ENCODE data around the gene PRSS16. TPM values are rescaled to one million over a fixed set of nuclear protein-coding genes. Genes with fewer than 3 reads are reported as not detected.
A peak's percentile ranks its signal among the peaks of the same experiment; 100 is the strongest.
"Not testable (repeated sequence)": the region's sequence is repeated elsewhere in the genome, so short reads cannot be mapped to it uniquely, and the experiment has no call there.

The PRSS16 gene
- total RNA-seq, 1 donor from 2014 or later: 0.67 TPM

DNA sequence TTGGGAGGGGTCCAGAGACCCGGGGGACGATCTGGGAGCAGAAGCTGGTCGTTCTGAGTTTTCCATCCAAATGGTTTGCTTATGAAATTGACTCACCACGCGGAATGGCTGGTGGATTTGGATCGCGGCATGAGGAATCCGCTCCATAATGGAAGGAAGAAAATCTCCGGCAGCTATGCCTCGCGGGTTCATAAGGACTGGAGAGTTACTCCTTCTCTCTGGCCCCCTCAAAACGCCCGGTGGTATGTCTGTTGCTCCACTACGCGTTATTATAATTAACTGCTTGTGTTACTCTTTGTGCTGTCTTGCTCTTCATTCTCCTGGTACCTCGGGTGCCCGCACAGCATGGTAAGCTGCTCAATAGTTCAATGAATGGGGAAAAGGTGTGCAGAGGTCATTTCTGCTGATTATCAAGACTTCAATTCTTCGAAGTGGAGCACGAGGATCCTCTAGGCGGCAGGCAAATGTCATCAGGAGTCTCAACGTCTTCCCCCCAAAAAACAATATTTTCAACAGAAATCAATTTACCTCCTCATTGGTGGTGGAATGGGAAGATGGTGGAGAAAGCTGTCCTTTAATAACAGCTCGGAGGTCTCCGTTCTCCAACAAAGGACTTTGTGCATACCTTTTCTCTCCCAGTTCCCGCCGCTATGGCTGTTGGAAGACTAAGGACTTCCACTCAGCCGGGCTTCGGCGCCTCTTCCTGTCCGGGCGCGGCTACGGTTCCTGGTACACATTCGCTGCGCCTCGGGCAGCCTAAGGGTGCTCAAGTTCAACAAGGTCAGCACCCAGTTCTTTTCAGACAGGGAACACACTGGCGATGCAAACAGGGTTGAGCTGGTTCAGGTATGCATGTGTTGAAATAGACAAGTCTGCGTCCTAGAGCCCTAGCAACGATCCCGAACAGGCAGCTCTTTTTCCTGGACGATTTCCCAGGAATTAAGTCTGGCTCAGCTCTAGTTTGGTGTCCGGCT is 9.2 kb upstream of the PRSS16 start:
- DNase-seq (ENCODE audit: low spot score) (no peak), ATAC-seq (no peak)
- intact Hi-C loops (cut with DNase I): no loop called here

DNA sequence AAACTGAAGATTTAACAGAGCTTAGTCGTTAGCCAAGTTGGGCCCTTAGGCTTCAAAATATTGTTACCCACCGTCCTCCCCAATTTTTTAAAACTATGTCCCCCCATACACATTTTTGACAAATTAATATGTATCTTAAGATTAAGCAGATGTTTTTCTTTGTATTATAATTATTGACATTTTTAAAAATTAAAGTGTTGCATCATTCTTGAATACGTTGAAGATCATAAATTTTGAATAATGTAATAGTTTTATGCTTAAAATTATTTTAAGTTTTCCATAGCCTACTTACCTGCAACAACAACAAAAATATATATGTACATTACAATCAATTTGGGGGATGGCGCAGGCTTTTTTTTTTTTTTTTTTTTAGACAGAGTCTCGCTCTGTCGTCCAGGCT is 8.2 kb upstream of the PRSS16 start:
- intact Hi-C loops (cut with DNase I): no loop called here
- ATAC-seq (no peak), DNase-seq (ENCODE audit: low spot score) (no peak)

DNA sequence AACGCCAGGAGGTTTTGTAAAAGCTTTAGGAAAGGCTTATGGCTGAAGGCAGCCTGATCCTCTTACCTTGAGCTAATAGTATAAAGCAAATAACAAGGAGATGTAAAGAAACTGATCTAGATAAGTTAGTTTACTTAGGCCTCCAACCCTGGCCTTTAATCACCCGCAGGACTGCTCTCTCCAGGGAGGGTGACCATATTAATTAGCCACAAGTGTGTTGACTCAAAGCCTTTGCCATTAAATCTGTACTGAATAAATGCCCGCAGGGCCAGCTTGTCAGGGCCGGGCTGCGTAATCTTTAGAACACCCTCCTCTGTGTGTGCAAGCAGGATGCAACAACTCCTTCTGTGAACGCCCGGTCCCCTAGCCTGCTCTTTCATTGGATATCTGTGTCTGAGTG is 6.1 kb upstream of the PRSS16 start:
- ATAC-seq: no peak
- no peak for DNase-seq (ENCODE audit: low spot score)
- intact Hi-C loops (cut with DNase I): no loop called here

DNA sequence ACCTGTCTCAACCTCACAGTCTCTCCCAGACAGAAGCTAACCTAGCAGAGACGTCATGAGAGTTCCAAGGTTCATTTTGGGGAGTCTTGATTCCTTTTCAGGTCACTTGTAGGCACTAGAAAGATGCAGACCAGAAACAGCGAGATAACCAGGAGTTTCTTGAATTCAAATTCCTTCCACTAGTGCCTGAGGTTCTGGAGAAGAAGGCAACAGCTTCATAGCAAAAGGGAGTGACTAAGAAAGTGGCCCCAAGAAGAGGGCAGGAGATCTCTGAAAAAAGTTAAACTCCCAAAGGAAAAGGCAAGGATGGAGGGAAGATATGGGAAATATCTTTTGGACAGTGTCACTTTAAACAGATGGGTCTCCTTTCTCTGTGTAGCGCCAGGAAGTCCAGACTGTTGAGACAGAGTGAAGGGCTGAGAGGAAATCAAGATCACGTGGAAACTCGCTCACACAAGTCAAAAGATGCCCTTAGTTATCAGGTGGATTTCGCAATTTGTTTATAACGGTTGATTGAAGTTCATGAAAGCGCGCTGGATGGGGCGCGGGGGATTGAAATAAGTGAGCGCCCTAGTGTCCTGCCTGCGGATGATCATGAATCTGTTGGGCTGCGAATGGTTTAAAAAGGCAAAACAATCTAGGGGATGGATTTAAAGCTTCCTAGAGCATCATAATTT is 4.8 kb upstream of the PRSS16 start:
- intact Hi-C loops (cut with DNase I): no loop called here
- no peak for DNase-seq (ENCODE audit: low spot score)
- no peak for ATAC-seq

DNA sequence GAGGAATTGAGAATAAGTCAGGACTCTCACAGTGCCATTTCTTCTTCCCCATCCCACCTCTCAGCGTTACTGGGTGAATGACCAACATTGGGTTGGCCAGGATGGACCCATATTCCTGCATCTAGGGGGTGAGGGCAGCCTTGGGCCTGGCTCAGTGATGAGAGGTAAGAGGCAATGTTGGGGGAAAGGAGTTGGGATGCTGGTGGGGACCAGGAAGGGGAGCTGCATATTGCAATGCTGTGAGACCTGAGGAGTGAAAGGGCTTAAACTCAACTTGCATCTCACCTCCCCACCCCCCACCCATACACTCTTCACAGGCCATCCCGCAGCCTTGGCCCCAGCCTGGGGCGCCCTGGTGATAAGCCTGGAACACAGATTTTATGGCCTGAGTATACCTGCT is 1.3 kb downstream of the PRSS16 start:
- ATAC-seq: no peak
- intact Hi-C loops (cut with DNase I): no loop called here
- DNase-seq (ENCODE audit: low spot score): no peak

DNA sequence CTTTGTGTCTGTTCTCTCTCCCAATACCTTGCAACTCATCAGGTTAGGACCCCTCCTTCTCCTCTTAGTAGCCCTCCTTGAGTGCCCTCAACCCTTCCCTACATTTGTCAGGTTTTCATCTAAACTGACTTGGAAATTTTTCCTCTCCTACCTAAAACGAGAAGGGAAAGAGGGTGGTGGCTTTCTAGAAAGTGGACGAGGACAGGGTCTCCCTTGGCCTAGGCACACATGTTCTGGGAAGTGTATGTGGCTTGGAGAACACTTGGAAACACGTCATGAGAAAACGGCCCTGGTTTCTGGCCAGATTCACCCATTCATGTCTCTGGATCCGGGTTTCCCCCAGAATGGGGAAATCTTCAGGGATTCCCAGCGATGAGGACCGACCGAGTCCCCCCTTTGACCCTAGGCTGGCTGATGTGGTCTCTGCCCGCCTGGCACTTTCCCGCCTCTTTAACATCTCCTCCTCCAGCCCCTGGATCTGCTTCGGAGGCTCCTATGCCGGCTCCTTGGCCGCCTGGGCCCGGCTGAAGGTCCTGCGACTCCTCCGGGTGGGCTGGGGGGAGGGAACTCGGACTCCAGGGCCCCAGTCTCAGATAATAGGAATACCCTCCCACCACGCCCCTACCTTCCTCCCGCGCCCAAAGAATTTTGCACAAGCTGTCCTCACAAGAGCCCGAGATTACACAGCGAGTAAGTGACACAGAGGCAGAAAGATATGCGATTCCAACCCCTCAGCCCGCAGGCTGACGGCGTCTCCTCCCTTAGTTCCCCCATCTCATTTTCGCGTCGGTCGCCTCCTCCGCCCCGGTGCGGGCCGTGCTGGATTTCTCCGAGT is 3.0 kb downstream of the PRSS16 start:
- ATAC-seq (peak; percentile 13), DNase-seq (ENCODE audit: low spot score) (no peak)
- intact Hi-C loops (cut with DNase I): no loop called here

DNA sequence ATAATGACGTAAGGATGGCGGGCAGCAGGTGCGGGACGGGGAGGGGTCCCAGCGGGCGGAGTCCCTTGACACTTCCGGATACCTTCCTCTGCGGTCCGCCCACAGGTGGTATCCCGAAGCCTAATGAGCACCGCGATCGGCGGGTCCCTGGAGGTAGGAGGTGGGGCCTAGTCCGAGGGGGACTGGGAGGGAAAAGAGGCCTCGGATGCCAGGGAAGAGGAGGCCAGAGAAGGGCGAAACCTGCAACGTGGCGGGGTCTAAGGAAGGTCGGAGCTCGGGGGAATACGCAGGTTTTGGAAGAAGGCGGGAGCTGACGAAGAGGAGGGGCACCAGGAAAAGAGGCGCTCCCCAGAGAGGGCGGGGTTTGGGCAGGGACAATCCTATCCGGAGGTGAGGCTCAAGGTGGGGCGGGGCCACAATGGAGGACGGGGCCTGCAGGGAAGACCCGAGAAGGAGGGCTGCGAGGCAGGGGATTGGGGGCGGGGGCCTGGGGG is 3.7 kb downstream of the PRSS16 start:
- DNase-seq (ENCODE audit: low spot score) (peak; percentile 65), ATAC-seq (peak; percentile 62)
- intact Hi-C loops (cut with DNase I): no loop called here

DNA sequence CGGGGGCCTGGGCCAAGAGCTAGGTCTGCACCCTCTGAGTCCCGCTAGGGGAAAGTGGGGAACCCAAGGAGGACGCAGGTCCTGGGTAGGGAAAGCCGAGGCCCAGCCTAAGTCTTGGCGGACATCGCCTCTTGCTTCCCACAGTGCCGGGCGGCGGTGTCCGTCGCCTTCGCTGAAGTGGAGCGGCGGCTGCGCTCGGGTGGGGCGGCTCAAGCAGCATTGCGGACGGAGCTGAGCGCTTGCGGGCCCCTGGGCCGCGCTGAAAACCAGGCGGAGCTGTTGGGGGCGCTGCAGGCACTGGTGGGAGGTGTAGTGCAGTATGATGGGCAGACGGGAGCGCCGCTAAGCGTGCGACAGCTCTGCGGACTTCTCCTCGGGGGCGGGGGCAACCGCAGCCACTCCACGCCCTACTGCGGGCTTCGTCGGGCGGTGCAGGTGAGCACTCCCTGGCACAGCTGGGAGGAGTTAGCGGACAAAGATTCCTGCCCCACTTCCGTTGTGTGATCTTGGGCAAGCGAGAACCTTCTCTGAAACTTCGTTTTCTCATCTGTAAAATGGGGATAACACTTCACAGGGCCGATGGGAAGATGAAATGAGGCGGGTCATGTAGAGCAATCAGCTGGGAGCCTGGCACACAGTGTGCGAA is 4.2 kb downstream of the PRSS16 start:
- peak; percentile 61 for DNase-seq (ENCODE audit: low spot score)
- ATAC-seq: peak; percentile 62
- intact Hi-C loops (cut with DNase I): no loop called here

DNA sequence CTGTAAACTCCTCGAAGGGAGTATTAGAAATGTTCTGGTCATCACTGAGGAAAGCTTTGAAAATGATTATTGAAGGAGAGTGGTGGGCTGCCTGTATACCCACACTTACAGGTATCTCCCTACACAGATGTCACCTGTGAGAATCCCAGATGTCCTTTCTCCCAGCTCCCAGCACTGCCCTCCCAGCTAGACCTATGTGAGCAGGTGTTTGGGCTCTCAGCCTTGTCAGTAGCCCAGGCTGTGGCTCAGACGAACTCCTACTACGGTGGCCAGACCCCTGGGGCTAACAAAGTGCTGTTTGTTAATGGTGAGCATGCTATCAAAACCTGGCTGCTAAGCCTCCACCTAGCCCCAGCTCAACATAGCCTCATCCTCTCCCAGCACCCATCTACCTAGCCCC is 7.1 kb downstream of the PRSS16 start:
- DNase-seq (ENCODE audit: low spot score) (no peak), ATAC-seq (no peak)
- intact Hi-C loops (cut with DNase I): no loop called here

DNA sequence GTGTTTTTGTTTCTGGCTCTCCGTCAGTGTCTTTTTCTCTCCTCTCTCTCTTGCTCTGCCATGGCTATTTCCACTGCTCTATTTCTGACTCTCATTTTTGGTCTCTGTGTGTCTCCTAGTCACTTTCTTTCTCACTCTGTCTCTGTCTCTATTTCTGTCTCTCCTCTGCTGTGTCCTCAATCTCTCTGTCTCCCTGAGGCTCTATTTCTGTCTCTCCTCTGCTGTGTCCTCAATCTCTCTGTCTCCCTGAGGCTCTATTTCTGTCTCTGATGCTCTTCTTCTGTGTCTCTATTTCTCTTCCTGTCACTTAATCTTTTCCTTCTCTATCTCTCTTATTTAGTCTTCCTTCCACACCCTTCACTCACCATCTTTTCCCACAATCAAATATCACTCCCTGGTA is 8.4 kb downstream of the PRSS16 start:
- DNase-seq (ENCODE audit: low spot score): no peak
- intact Hi-C loops (cut with DNase I): no loop called here
- ATAC-seq: no peak

DNA sequence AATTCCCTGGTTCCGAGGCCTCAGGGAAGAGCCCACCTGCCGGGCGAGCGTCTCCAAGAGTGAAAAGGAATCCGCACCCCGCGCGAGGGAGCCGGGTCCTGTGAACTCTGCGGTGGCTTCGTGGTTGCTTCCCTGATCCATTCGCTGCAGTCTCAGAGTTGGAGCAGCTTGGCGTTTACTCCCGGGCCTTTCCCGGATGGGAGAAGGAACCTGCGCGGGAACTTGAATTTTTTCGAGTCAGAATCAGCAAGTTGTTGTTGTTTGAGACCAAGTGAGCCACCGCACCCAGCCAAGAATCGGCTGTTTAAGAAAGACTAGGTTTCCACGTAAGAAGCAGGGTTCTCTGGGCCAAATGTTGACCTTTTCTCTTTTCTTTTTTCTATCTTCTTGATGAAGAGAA is 12.9 kb downstream of the PRSS16 start:
- no peak for DNase-seq (ENCODE audit: low spot score)
- no peak for ATAC-seq
- intact Hi-C loops (cut with DNase I): no loop called here

DNA sequence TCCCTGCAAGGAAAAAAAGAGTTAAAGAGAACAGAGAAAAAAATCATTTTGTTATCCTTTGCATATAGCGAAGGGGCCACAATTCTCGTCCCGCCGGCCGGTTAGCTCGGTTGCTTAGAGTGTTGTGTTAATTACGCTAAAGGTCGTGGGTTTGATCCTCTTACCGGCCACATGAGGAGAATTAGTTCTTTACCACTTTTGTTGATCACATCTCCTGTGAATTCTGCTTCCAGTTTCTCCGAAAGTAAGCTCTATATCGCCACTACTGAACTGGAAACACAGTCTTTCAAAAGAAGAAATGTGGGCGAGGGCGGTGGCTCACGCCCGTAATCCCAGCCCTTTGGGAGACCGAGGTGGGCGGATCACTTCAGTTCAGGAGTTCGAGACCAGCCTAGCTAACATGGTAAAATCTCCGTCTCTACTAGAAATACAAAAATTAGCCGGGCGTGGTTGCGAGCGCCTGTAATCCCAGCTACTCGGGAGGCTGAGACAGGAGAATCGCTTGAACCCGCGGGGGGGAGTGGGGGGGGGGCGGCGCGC is 13.4 kb downstream of the PRSS16 start:
- DNase-seq (ENCODE audit: low spot score) (no peak), ATAC-seq (no peak)
- intact Hi-C loops (cut with DNase I): no loop called here

DNA sequence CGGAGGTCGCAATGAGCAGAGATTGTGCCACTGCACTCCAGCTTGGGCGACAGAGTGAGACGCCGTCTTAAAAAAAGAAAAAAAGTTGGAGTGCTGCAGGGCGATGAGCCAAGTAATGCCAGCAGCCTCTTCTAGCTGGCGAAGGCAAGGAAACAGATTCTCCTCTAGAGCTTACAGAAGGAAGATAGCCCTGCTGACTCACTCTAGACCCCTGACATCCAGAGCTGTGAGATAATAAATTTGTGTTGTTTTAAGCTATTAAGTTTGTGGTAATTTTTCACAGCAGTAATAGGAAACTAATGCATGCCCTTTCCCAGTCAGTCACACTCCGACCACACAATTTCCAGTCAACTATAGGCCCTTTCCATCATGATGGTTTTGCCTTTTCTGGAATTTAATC is 16.4 kb downstream of the PRSS16 start:
- DNase-seq (ENCODE audit: low spot score) (no peak), ATAC-seq (no peak)
- intact Hi-C loops (cut with DNase I): no loop called here

DNA sequence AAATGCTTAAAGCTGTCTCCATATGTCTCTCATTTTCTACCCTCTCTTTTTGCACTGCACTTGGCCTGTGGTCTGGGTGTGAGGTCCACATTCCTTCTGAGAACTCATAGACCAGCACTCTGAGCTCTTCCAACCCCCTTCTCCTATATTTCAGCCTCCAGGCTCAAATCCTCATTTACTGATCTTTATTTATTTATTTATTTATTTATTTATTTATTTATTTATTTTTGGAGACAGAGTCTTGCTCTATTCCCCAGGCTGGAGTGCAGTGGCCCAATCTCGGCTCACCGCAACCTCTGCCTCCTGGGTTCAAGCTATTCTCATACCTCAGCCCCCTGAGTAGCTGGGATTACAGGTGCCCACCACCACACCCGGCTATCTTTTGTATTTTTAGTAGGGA is 19.5 kb downstream of the PRSS16 start:
- intact Hi-C loops (cut with DNase I); DNase-seq (ENCODE audit: low spot score); ATAC-seq: not testable (repeated sequence)

DNA sequence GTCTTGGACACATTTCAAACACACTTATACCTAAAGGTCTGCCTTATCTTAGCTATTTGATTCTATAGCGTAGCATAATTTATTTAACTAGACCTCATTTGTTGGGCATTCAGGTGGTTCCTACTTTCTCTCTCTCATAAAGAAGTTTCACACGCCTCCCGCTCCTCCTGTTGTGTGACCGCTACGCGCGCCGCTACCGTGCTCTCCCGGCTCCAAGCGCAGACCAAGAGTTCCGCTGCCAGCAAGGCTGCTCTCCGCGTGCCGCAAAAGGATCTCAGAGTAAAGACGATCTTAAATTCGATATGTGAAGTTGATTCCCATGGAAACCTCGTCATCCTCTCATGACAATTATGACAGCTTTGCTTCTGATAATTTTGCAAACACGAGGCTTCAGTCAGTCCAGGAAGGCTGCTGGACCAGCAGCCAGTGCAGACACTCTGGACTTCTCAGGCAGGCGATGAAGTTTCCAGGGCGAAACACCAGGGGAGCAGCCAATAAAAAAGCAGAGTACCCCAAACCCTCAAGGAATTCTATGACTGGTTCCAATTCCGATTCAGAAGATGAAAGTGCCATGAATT is 20.4 kb downstream of the PRSS16 start:
- no peak for DNase-seq (ENCODE audit: low spot score)
- ATAC-seq: no peak
- intact Hi-C loops (cut with DNase I): no loop called here

DNA sequence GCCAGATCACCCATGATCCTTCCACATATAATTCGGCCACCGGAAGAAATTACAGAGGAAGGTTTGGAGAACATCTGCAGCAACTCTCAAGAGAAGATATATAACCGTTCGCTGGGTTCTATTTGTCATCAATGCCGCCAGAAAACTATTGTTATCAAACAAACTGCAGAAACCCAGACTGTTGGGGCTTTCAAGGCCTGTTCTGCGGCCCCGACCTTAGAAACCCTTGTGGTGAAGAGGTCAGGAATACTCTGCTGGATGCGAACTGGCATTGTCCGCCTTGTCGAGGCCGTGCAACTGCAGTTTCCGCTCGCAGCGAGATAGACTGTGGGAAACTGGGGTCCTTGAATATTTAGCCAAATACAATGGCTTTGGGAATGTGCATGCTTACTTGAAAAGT is 21.3 kb downstream of the PRSS16 start:
- DNase-seq (ENCODE audit: low spot score) (no peak), ATAC-seq (no peak)
- intact Hi-C loops (cut with DNase I): no loop called here

DNA sequence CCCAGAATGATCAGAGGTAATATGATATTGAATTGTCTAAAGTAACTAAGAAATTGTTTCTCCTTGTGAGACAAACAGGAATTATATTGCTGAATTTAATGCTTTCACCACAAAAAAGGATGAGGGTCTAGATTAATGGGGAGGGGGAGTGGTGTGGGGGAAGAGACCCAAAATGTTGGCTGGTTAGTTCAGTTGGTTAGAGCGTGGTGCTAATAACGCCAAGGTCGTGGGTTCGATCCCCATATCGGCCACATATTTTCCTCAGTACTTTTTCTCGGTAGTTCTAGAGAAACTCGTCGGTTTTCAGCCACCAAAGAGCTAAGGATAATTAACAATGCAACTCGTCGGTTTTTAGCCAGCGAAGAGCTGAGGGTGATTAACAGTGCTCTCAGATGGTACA is 26.3 kb downstream of the PRSS16 start:
- no peak for ATAC-seq
- intact Hi-C loops (cut with DNase I): no loop called here

More for the DNA sequence above, 26.3 kb downstream of the PRSS16 start:
- DNase-seq (ENCODE audit: low spot score): no peak
